ENCODE data around the gene DCUN1D2.

- no peak for TF ChIP-seq EZH2 (IDR thresholded peaks at IDR 0.05; ENCODE audit: low read depth)
- no peak for TF ChIP-seq CTCF (conservative IDR thresholded peaks at IDR 0.05)
These were observed 33.0 kb downstream of the DCUN1D2 start for GRCh38 chr13:113457510-113457909.
